Right lobe of liver (tissue), 4 donors: Measurements from ENCODE around the gene S1PR4.

Experiments used
- CTCF ChIP-seq, 4 donors: fragments of 200-600 bp in 3 of 4; fragments of 450-650 bp in 1 of 4; IDR thresholded peaks; one replicate each; pipeline versions ENCODE4 v1.5.1 to v1.8.0; 2016 to 2022; ENCODE audit warnings: antibody characterized with exemption in 4 of 4, mild to moderate bottlenecking in 2 of 4
- POLR2A ChIP-seq: fragments of 450-650 bp; IDR thresholded peaks from one replicate; pipeline ENCODE4 v1.6.1; 2017; ENCODE audit warnings: antibody characterized with exemption, mild to moderate bottlenecking
- donor health status: DM: no; HTN: no; CAD: no.
- donor health status: DM: no; HTN: no; CAD: no.
- donor health status: DM: no; HTN: yes; CAD: no.

GRCh38 chr19:3190470-3190770 lies 11.9 kb downstream of the S1PR4 start:
- TF ChIP-seq CTCF (IDR thresholded peaks at IDR 0.05) (no peak), POLR2A (no peak)
